NCI-H2227 (cell line): ENCODE measurements around the gene MAP2K6.
"Not testable (repeated sequence)": the region's sequence is repeated elsewhere in the genome, so short reads cannot be mapped to it uniquely, and the experiment has no call there.

ENCODE experiments used
- DNase-seq: peaks from one replicate; lab custom pipeline; 2025; ENCODE audit not compliant: unreplicated experiment; lab: John Stamatoyannopoulos, UW

MAP2K6 gene

DNA sequence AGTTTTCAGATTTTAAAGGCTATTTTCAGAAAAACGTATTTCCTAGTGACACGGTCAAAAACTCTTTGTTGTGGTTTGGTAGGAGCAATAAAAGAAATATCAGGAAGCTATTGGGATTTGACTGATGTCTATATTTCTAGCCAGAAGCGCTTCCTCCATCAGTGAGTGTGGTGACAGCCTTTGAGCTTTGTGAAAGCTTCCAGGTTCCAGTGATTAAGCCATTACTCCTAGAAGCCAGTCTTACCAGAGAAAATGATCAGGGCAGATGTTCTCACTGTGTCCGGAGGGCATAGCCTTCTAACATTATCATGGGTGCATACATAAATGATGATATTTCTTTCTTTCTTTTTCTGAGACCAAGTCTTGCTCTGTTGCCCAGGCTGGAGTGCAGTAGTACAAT is 39.6 kb downstream of the MAP2K6 start:
- no peak for DNase-seq

DNA sequence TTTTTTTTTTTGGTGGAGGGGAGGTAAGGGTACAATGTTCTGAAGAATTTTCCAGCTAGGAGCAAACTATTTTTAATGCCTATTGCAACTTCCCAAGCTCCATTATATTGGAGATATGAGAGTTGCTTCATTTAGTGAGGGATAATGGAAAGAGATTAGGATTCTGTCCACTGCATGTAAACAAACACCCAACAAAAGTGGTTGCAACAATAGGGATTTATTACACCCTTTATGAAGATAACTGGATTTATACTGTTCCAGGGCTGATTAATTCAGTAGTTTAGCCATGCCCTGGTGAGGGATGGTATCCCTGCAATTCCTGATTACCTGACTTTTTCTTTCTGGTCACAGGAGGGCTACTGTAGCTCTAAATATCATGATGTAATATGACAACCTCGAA is 40.5 kb downstream of the MAP2K6 start:
- no peak for DNase-seq

DNA sequence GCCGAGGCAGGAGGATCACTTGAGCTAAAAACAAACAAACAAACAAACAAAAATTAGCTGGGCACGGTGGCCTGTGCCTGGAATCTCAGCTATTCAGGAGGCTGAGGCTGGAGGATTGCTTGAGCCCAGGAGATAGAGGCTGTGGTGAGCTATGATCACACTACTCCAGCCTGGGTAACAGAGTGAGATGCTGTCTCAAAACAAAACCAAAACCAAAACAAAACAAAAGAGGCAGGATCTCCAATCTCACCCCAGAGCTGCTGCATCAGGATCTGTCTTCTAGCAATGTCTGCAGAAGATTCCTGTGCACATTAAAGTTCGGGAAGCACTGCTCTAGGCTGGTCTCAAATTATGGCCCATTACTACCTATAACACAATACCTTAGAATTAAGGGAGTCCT is 43.1 kb downstream of the MAP2K6 start:
- DNase-seq = no peak

DNA sequence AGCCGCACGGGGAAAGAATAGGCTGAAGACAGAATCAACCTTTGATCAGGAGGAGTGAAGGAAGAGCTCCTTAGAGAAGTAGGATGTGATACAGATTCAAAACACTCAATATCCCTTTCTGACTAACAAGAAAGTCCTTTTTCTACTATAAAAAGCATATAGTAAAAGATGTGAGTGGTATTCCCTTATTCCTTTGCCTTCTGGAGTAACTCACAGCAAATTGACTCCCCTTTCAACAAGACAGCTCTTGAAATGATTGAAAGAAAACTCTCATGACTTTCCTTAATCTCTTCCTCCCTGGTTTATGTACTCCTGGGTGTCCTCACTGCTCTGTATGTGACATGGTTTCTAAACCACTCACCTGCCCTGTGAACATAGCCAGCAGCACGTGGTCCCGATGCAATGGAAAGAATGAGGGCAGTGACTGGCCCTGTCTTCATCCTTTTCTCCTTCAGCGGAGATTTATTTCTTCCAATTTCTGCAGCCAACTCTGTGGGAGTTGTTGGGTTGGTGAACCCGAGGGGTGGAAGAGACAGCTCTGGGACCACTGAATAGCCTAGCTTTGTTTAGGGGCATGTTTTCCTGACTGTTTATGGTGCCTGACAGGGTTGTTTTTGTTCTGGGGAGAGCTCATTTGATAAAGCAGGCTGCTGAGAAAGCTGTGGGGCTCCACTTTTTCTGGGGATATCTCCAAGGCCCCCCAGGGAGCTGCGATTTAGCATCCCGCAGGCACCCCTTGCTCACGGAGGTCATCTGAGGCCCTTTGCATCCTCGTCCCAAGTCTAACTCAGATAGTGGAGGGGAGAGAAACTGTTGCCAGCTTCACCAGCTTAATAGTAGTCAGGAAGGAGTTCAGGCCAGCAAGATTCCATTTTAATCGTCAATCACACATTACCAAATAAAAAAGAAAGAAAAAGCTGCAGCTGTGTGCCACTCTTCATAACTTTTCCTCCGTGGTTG is 46.7 kb downstream of the MAP2K6 start:
- DNase-seq = no peak

DNA sequence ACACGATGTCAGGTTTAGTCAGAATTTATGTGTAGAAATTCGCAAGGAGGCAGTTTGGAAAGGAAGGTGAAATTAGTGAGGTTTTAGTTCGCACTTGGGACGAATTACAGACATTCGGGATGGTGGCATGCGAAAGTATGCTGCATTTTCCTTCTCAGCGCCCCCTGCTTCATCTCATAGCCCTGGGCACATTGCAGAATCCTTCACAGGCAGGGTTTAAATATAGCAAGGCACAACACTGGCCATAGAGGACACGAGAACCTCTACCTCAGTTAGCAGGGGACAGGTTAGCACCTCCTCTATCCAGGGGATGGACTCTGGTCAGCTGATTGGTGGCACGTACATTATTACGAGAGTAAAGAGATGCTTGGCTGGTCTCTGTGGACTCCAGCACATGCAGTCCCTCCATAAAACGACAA is 47.5 kb downstream of the MAP2K6 start:
- no peak for DNase-seq

DNA sequence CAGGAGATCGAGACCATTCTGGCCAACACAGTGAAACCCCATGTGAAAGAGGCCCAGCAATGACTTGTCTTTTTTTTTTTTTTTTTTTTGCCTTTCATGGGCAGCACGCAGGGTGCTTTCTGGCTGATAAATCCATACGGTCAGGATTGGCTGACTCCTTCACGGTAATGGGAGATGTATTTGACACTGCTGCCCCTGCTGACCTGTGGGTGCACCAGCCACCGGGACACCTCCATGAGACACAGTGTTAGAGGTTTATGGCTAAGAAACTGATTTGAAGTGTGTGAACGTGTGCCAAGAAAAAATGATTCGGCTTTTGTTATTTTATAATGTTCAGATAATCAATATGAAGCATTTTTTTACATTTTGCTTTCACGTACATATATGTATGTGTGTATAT is 48.4 kb downstream of the MAP2K6 start:
- no peak for DNase-seq

DNA sequence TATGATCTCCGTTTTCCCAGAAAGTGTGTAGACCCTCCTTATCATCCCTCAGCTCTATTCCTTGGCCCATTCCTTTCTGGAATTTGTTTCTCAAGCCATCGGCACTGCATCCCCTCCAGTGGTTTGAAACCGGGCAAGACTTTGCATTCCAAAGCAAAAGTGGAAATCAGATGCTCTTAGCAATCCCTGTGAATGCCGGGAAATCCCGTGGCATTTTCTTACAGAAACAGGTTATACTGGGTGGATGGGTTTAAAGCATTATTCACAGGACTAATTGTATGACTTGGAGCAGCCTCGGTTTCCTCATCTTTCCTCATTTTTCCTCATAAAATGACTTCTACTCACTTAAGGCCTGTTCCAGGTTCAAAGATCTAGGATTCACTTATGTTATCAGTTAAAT is 52.0 kb downstream of the MAP2K6 start:
- no peak for DNase-seq

DNA sequence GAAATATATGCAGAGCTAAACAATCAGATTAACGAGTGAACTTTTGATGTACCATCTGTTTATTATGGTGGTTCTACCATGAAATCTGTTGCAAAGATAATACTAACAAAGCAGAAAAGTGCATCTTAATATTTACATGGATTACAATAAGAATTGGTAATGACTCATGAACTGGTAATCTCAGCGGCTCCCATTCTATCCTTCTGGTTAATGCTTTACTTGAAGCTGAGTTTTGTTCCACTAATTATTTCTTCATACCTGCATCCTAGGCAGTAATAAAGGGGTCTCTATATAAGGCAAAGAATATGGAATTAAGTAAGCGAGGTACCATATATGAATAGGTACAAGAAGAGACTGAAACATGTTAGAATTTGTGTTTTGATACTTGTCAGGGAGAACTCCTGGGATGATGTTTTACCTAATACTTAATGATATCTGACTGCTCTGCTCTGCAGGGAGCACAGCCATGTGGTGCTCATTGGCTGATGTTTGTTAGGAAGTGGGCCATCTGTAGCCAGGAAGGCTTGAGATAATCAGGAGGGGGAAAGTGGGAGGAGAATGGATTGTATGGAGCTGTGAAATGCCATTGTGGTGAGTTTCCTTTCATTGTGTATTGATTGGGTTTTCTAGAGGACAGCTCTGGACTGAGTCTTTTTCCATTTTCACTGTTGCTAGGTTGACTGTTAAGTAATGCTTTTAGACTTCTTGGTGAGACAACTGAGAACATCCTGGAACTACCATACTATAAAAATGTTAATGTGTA is 52.6 kb downstream of the MAP2K6 start:
- DNase-seq = peak; percentile 10

DNA sequence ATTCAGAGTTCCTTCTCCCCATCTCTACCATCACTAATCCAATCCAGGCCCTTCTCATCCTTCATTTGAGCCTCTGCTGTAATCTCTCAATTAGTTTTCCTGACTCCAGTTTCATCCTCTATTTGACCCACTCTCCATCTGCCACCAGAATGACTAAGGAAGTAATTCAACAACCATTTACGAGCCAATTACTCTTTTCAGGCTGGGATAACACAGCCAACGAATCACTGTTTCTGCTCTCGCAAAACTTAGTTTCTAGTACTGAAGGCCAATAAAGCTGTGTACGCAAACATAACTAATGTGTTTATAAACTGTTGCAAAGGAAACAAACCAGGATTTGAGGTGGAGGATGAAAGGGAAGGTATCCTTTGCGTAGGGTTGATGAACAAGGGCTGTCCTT is 53.7 kb downstream of the MAP2K6 start:
- DNase-seq = no peak

DNA sequence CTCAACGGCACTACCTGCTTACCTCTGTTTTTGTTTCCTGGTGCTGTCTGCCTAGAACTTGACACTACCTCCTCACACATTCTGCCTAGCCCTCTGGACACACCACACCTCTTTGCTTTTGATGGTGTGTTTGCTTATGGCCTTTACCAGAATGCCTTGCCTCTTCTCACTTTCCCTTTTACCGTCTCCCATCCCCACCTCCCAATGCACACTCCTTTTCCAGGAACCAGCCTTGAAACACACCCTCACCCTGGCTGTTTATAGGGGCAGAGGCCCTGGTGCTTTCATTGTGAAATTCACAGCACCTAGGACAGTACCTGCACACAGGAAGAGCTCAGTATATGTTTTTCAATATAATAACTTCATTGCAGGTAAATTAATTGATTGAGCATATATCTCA is 56.2 kb downstream of the MAP2K6 start:
- no peak for DNase-seq

DNA sequence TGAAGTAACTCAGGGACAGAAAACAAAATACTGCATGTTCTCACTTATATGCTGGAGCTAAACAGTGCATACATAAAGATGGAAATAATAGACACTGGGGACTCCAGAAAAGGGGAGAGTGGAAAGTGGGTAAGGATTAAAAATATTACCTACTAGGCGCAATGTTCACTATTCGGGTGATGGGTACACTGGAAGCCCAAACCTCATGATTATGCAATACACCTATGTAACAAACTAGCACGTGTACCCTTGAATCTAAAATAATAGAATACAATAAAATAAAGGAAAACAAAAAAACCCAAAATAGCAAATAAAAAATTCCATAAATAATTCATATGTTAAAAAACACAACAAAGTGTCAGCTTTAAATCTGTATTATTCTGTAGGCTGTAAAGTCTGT is 56.9 kb downstream of the MAP2K6 start:
- DNase-seq = no peak

DNA sequence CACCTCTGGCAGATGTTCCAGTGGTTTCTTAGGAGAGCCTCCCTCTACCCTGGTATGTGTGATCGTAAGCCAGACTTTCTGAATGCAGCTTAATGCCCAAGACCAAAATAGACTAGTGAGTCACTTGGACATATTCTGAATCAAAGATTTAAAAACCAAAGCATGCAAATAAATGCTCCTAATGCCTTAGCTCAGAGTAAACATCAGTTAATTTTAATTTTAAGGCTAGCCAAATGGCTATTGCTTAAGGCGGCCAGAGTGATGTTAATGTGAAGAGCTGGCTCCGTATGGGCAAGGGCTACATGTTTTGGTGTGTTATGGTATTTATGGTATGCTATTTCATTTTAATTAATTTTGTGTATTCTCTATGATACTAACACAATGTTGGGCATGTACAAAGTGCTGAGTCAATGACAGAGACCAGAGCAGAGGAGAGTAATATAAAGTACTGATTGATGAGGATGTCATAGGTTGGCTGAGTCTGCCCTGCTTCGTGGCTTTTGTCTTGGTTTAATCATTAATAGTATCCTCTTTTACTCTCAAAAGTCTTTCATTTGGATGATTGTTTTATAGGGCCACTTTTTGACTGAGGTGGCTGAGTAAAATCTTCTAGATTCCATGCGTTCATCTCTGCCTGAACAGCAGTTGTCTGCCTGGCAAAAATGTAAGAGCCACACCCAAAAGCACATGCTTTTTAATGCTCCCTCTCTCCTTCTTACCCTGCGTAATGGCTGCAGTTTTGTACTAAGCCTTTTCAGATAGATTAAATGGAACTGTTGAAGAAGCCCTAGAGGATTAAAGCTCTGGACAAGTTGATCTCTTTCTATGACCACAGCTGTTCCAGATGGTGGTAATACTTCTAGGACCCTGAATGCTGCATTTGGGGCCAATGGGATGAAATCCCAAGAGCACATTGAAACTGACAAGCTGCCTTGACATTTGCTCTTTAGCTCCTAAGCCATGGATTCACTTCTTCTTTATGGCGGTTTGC is 59.6 kb downstream of the MAP2K6 start:
- no peak for DNase-seq

DNA sequence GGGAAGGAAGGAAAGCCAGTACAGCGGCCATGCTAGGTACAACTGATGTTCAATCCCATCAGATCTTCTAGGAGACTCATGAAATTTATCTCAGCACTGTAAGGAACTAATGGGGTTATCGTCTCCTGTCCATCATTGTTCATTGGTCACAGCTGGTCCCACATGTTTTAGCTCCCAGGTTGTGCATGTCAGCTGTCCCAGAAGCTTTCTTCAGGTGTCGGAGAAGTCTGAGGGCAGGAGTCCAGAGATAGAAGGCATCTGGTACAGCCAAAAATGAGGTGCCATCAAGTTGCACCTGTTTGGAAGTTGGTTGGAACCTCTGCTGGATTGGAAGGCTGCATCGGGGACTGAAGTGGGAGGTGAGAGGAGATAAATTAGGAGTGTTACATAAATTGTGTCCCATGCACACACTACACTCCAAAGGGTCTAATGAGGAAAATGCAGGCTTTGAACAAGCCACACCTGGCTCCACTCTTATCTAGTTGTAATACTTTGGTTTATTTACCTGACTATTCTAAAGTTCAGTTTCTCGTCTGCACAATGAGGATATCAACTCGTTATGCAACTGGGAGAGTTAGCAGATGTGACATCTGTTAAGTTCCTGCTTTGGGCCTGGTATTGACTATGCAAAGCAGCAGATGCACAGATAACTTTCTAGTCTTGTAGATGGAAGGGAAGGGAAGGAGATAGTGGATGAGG is 62.9 kb downstream of the MAP2K6 start:
- DNase-seq = no peak

DNA sequence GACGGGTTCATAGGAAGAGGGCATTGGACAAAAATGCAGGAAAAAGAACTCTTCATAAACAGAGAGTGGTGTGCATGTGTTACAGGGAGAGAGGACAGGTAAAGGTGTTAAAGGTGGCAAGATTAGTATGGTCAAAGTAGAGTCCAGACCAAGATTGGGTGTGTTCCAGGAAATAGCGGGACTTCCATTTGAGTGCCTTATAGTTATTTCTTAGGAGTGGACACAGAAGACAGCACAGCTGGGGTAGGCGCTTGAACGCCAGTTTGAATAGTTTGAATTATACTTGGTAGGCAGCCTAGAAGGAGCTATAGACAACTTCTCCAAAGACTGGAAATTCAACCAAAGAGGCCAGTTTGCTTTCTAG is 63.4 kb downstream of the MAP2K6 start:
- DNase-seq = no peak

DNA sequence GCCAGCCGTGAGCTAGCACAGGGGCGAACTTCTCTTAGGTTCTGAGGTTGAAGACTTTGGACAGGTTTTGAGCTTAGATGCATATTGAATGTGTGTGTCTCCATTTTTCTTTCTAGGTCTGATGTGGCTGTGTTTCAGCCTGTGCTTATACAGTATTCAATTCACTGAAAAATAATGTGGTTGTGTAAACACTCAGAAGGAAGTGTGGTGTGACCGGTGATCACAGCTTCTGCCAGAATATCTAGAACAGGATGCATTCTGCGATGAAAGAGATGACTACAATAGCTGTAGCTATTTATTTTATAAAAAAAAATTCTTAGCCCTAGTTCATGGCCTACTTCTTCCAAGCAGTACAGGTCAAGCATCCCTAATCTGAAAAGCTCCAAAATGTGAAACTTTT is 64.4 kb downstream of the MAP2K6 start:
- no peak for DNase-seq

DNA sequence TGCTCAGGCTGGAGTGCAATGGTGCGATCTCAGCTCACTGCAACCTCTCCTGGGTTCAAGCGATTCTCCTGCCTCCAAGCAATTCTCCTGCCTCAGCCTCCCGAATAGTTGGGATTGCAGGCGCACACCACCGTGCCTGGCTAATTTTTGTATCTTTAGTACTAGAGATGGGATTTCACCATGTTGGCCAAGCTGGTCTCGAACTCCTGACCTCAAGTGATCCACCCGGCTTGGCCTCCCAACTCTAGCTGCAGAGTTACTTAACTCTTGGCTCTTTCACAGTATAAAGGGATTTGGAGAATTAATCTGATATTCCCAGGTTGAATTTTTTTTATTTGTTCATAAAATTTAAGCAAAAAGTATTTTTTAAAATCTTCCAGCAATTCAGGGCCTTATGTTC is 65.3 kb downstream of the MAP2K6 start:
- not testable (repeated sequence) for DNase-seq

DNA sequence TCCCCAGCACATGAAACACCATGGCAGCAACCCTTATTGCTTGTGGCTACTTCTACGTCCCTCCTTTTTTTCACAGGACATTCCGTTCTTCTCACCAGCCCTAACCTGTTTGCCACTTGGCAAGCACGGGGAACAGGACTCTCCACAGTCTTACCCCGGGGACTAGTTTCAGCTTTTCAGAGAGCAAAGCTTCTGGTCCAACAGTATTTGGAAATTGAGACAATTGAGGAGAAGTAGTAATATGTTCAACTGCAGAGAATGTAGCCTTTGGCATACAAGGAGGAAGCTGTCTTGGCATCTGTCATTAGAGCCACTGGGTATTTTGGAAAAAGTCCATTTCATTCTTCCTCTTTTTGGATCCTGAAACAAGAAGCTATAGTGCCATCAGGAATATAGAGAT is 65.7 kb downstream of the MAP2K6 start:
- DNase-seq = no peak

DNA sequence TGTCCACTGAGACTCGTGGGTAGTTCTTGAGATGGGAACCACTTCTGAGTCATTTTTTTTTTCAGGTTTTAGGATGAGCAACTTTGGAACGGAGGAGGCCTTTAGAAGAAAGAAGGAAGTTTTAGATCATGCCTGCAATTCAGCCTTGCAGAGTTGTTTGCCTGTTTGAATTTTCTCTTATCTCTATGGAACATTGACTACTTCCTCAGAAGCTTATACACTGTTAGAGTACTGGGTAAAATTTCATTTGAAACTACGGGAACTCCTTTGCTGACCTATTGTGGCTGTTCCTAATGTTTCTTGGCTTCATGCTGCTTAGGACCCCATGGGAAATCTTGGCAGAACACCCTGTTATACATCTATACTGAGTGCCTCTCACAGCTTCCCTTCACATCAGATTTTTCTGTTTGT is 70.8 kb downstream of the MAP2K6 start:
- DNase-seq = no peak

DNA sequence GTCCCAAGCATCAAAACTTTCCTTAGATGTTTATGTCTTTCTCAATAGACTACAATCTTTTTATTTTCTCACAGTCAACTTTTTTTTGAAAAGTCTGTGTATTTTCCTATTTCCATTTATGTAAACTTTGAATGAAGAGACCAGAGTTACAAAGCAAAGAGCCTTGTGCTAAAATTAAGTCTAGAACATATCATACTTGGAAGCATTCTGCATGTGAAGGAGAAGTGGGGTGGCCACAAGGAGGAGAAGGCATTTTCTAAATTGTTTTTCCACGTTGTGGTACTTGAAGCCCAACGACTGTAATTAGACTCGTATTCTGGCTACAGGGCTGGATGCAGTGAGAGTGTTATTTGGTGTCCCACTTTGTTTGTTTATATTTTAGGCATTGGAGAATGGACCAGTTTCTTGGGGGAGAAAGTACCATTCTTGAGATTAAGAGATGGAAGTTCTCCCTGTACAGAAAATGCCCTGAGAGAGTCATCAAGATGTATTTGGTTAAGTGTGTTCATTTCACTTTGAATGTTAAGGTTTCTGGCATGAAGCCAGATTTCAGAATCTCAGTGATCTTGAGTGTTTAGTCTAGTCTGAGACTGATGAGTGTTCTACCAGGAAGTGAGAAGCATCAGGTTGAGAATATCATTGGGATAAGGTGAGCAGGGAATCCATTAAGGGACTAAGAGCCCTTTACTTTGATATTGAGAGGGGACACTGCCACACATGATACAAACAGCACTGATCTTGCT is 71.6 kb downstream of the MAP2K6 start:
- peak; percentile 22 for DNase-seq
